GM23338 (cell line): ENCODE data around the gene USP38. TPM values are rescaled to one million over a fixed set of nuclear protein-coding genes. Genes with fewer than 3 reads are reported as not detected.

Experiments used
- ATAC-seq: fragments of 200-7000 bp; cut with Tn5 transposase; 3 replicates; pipeline ENCODE4 v1.9.1; 2020
- DNase-seq: peaks from one replicate; pipeline ENCODE4 v3.0.0-alpha.2; 2015; ENCODE audit warnings: low spot score
- H2AFZ ChIP-seq: fragments of 200-600 bp; sonication (generic); 2 replicates; pipeline ENCODE4 v1.8.0; 2016; ENCODE audit warnings: antibody characterized with exemption, mild to moderate bottlenecking, moderate library complexity
- H3F3A ChIP-seq: fragments of 200-600 bp; sonication (generic); replicated peaks from 2 replicates; pipeline ENCODE4 v1.8.0; 2017; ENCODE audit warnings: antibody characterized with exemption, mixed run types, low read depth
- H3K27ac ChIP-seq: fragments of 200-600 bp; sonication (generic); 2 replicates; pipeline ENCODE4 v1.6.1; 2016; ENCODE audit warnings: low read depth
- H3K27me3 ChIP-seq: fragments of 200-600 bp; sonication (generic); 2 replicates; pipeline ENCODE4 v1.8.0; 2016; ENCODE audit warnings: mild to moderate bottlenecking, mixed run types, moderate library complexity; ENCODE audit not compliant: insufficient read depth
- H3K36me3 ChIP-seq: fragments of 200-600 bp; sonication (generic); 2 replicates; pipeline ENCODE4 v1.8.0; 2016; ENCODE audit warnings: mild to moderate bottlenecking; ENCODE audit not compliant: insufficient read depth
- H3K4me1 ChIP-seq: fragments of 200-600 bp; sonication (generic); 2 replicates; pipeline ENCODE4 v1.8.0; 2016; ENCODE audit warnings: mild to moderate bottlenecking, moderate library complexity; ENCODE audit not compliant: insufficient read depth
- H3K4me2 ChIP-seq: fragments of 200-600 bp; sonication (generic); 2 replicates; pipeline ENCODE4 v1.7.1; 2017; ENCODE audit warnings: mixed run types
- H3K4me3 ChIP-seq: fragments of 200-600 bp; sonication (generic); 2 replicates; pipeline ENCODE4 v1.6.1; 2016; ENCODE audit warnings: mixed run types
- H3K79me2 ChIP-seq: fragments of 200-600 bp; sonication (generic); replicated peaks from 2 replicates; pipeline ENCODE4 v1.8.0; 2017; ENCODE audit warnings: mild to moderate bottlenecking; ENCODE audit not compliant: insufficient read depth
- H3K9me2 ChIP-seq: fragments of 200-600 bp; sonication (generic); 2 replicates; pipeline ENCODE4 v1.8.0; 2017; ENCODE audit not compliant: insufficient read depth
- H4K20me1 ChIP-seq: fragments of 200-600 bp; sonication (generic); replicated peaks from 2 replicates; pipeline ENCODE4 v1.8.0; 2017; ENCODE audit warnings: mild to moderate bottlenecking; ENCODE audit not compliant: insufficient read depth
- H3K27ac Mint-ChIP-seq: 2 replicates; pipeline ENCODE4 v1.8.0; 2020; ENCODE audit warnings: inconsistent platforms, mild to moderate bottlenecking, moderate library complexity, mixed read lengths
- H3K27me3 Mint-ChIP-seq: 3 replicates; pipeline ENCODE4 v1.8.0; 2022; ENCODE audit warnings: low read depth, mild to moderate bottlenecking, moderate library complexity, mixed read lengths, inconsistent platforms; ENCODE audit not compliant: insufficient read depth, poor library complexity
- H3K36me3 Mint-ChIP-seq: 3 replicates; pipeline ENCODE4 v1.8.0; 2021; ENCODE audit warnings: low read depth, mild to moderate bottlenecking, inconsistent platforms, moderate library complexity, mixed read lengths
- H3K4me1 Mint-ChIP-seq: 3 replicates; pipeline ENCODE4 v1.8.0; 2020; ENCODE audit warnings: mild to moderate bottlenecking, inconsistent platforms, mixed read lengths
- H3K4me3 Mint-ChIP-seq: 3 replicates; pipeline ENCODE4 v1.8.0; 2021; ENCODE audit warnings: moderate library complexity, mild to moderate bottlenecking, inconsistent platforms, mixed read lengths
- H3K9me3 Mint-ChIP-seq: 3 replicates; pipeline ENCODE4 v1.8.0; 2020; ENCODE audit warnings: moderate library complexity, mild to moderate bottlenecking, inconsistent platforms, mixed read lengths
- CTCF ChIP-seq, 2 experiments: fragments of 200-600 bp in 1 of 2; sonication (generic) in 1 of 2; conservative IDR thresholded peaks; 2 replicates each; pipeline versions ENCODE4 v1.5.1 to v1.6.1; 2016 to 2017; ENCODE audit warnings: antibody characterized with exemption in 2 of 2, low read depth in 2 of 2, mild to moderate bottlenecking in 2 of 2, moderate library complexity in 1 of 2
- EZH2phosphoT487 ChIP-seq: fragments of 200-600 bp; sonication (generic); IDR thresholded peaks from one replicate; pipeline ENCODE4 v1.8.1; 2018; ENCODE audit warnings: antibody characterized with exemption; ENCODE audit not compliant: unreplicated experiment
- JUNB ChIP-seq: IDR thresholded peaks from one replicate; pipeline ENCODE4 v1.6.1; 2016; ENCODE audit warnings: antibody characterized with exemption; ENCODE audit not compliant: unreplicated experiment
- NANOG ChIP-seq: IDR thresholded peaks from 2 replicates; pipeline ENCODE4 v1.6.1; 2016; ENCODE audit warnings: antibody characterized with exemption, borderline replicate concordance
- REST ChIP-seq: IDR thresholded peaks from one replicate; pipeline ENCODE4 v1.6.1; 2018; ENCODE audit warnings: antibody characterized with exemption; ENCODE audit not compliant: unreplicated experiment
- STAT1 ChIP-seq: IDR thresholded peaks from one replicate; pipeline ENCODE4 v1.6.1; 2016; ENCODE audit warnings: antibody characterized with exemption; ENCODE audit not compliant: unreplicated experiment
- ZNF462 ChIP-seq: fragments of 250-450 bp; sonication (Bioruptor Pico); IDR thresholded peaks from 2 replicates; pipeline ENCODE4 v1.5.0; 2020; ENCODE audit warnings: mild to moderate bottlenecking, moderate library complexity
- polyA plus RNA-seq: library from polyadenylated mRNA; unstranded; fragments of >200 nt; fragmentation: Nextera tagmentation; extraction: Ambion mirVana; gene quantifications from 2 replicates; pipeline ENCODE4 v1.2.1, GENCODE V29; 2016
- total RNA-seq: library from RNA; depleted of rRNA; stranded (reverse); fragments of >200 nt; shearing (Covaris generic); gene quantifications from 2 replicates; pipeline ENCODE4 v1.2.3, GENCODE V29; 2014

USP38 gene
- total and polyA plus RNA-seq, 2 experiments from 2014 or later: 3.7 to 16.5 TPM

- Histone ChIP-seq H3K27me3 (no peaks in the 10 kb centered on the region), H3K4me3 (no peak overlapping the region), H3K79me2 (no peaks in the 10 kb centered on the region), H3K27ac (no peak overlapping the region), H3K4me2 (no peak overlapping the region), H2AFZ (peak overlapping the region; percentile 40; the same call in 1 of the 2 replicates), H3K36me3 (no peaks in the 10 kb centered on the region), H3K9me2 (no peaks in the 10 kb centered on the region), H3K4me1 (peaks cover 8% of the 10 kb centered on the region), H3F3A (no peaks in the 10 kb centered on the region), H4K20me1 (no peaks in the 10 kb centered on the region)
- TF ChIP-seq REST: no peak
- no peak for TF ChIP-seq CTCF (conservative IDR thresholded peaks at IDR 0.05; ENCODE audit: low read depth in 2 of 2)
- no peak for TF ChIP-seq NANOG
- TF ChIP-seq EZH2phosphoT487: no peak
- TF ChIP-seq JUNB: no peak
- DNase-seq (no peak), ATAC-seq (no peak)
- Mint-ChIP-seq H3K27ac (no peak overlapping the region), H3K27me3 (peaks cover 1% of the 10 kb centered on the region), H3K4me3 (no peak overlapping the region), H3K9me3 (no peaks in the 10 kb centered on the region), H3K36me3 (no peaks in the 10 kb centered on the region), H3K4me1 (peaks cover 9% of the 10 kb centered on the region)
Observed at GRCh38 chr4:143251348-143251747, 66.6 kb downstream of the USP38 start.

GRCh38 chr4:143251779-143252178 is 67.1 kb downstream of the USP38 start:
- ATAC-seq: no peak
- no peak for TF ChIP-seq STAT1
- TF ChIP-seq NANOG: no peak
- TF ChIP-seq ZNF462 (CRISPR knock-in tag): no peak

More at GRCh38 chr4:143251779-143252178, 67.1 kb downstream of the USP38 start:
- Histone ChIP-seq H3K36me3 (no peaks in the 10 kb centered on the region), H2AFZ (no peak overlapping the region), H3K4me2 (no peak overlapping the region), H3K4me3 (no peak overlapping the region), H4K20me1 (no peaks in the 10 kb centered on the region), H3K79me2 (no peaks in the 10 kb centered on the region), H3K27ac (no peak overlapping the region), H3F3A (no peaks in the 10 kb centered on the region), H3K4me1 (peaks cover 8% of the 10 kb centered on the region), H3K27me3 (no peaks in the 10 kb centered on the region), H3K9me2 (no peaks in the 10 kb centered on the region)
- Mint-ChIP-seq H3K27me3 (peaks cover 1% of the 10 kb centered on the region), H3K9me3 (no peaks in the 10 kb centered on the region), H3K4me3 (no peak overlapping the region), H3K36me3 (no peaks in the 10 kb centered on the region), H3K27ac (no peak overlapping the region), H3K4me1 (peaks cover 9% of the 10 kb centered on the region)
- no peak for DNase-seq
